GM12878 (cell line): ENCODE data around the gene POGLUT3. TPM values are rescaled to one million over a fixed set of nuclear protein-coding genes. Genes with fewer than 3 reads are reported as not detected.

Experiments used
- ATAC-seq: fragments of 200-7000 bp; cut with Tn5 transposase; 3 replicates; pipeline ENCODE4 v1.9.1; 2020; ENCODE audit warnings: mild to moderate bottlenecking, moderate library complexity
- BruUV-seq: library from RNA; stranded (reverse); fragments of 400-500 nt; replicated peaks from 2 replicates; lab custom pipeline; 2021; lab: Mats Ljungman, UMichigan
- CTCF ChIA-PET: fragments of 300-600 bp; sonication (Branson Sonifier 250); formaldehyde crosslinking; extraction: SDS; loops from one replicate; lab custom pipeline; 2021; ENCODE audit warnings: inconsistent platforms; lab: Yijun Ruan, JAX
- POLR2A ChIA-PET: fragments of 350-600 bp; formaldehyde crosslinking; extraction: SDS; loops from one replicate; lab custom pipeline; 2021; ENCODE audit warnings: inconsistent platforms; lab: Charles Lee
- RAD21 ChIA-PET: fragments of 300-600 bp; sonication (Branson Sonifier 250); formaldehyde crosslinking; loops from one replicate; lab custom pipeline; 2023; ENCODE audit warnings: antibody characterized with exemption; ENCODE audit not compliant: unreplicated experiment; lab: Charles Lee
- SMC1A ChIA-PET: fragments of 300-600 bp; sonication (Branson Sonifier 250); formaldehyde crosslinking; loops from one replicate; lab custom pipeline; 2023; ENCODE audit not compliant: unreplicated experiment, uncharacterized antibody; lab: Charles Lee
- DNase-seq: peaks from one replicate; pipeline ENCODE4 v3.0.0-alpha.2; 2011; ENCODE audit warnings: low read depth, low spot score
- FAIRE-seq: peaks from 3 replicates; lab custom pipeline; 2011; peaks lifted over from hg19 to GRCh38; lab: Jason Lieb, UNC
- H2AFZ ChIP-seq: 2 replicates; pipeline ENCODE4 v1.6.0; 2011; ENCODE audit warnings: low read depth, low read length, control low read depth; ENCODE audit not compliant: control insufficient read depth
- H3K27ac ChIP-seq: 2 replicates; pipeline ENCODE4 v1.5.1; 2011; ENCODE audit warnings: control low read depth; ENCODE audit not compliant: control insufficient read depth, insufficient read depth
- H3K27me3 ChIP-seq, 2 experiments: replicated peaks in 1 of 2; 2 replicates each; pipeline versions ENCODE4 v1.6.0 to v1.6.1; 2011; ENCODE audit warnings: low read length in 1 of 2; ENCODE audit not compliant: control insufficient read depth in 2 of 2, insufficient read depth in 2 of 2
- H3K36me3 ChIP-seq, 2 experiments: 2 replicates each; pipeline ENCODE4 v1.5.1; 2011; ENCODE audit warnings: low read length in 1 of 2; ENCODE audit not compliant: control insufficient read depth in 2 of 2, insufficient read depth in 2 of 2
- H3K4me1 ChIP-seq: 2 replicates; pipeline ENCODE4 v1.6.1; 2011; ENCODE audit warnings: mild to moderate bottlenecking, low read length, moderate library complexity, mixed read lengths; ENCODE audit not compliant: control insufficient read depth, insufficient read depth
- H3K4me2 ChIP-seq: 2 replicates; pipeline ENCODE4 v1.6.0; 2011; ENCODE audit warnings: control low read depth; ENCODE audit not compliant: control insufficient read depth, insufficient read depth
- H3K4me3 ChIP-seq: fragments of 200-600 bp; sonication (generic); 2 replicates; pipeline ENCODE4 v1.5.1; 2016
- H3K79me2 ChIP-seq: 2 replicates; pipeline ENCODE4 v1.6.0; 2011; ENCODE audit warnings: low read length; ENCODE audit not compliant: control insufficient read depth, insufficient read depth
- H3K9ac ChIP-seq: 2 replicates; pipeline ENCODE4 v1.8.0; 2011; ENCODE audit warnings: low read length, control low read depth, mixed read lengths; ENCODE audit not compliant: control insufficient read depth, insufficient read depth
- H3K9me3 ChIP-seq: replicated peaks from 3 replicates; pipeline ENCODE4 v1.5.1; 2011; ENCODE audit warnings: mild to moderate bottlenecking, low read length; ENCODE audit not compliant: control insufficient read depth, insufficient read depth
- H4K20me1 ChIP-seq: 2 replicates; pipeline ENCODE4 v1.6.0; 2011; ENCODE audit not compliant: control insufficient read depth, insufficient read depth
- CREM ChIP-seq: IDR thresholded peaks from 2 replicates; pipeline ENCODE4 v1.6.1; 2014; ENCODE audit warnings: antibody characterized with exemption, low read depth
- DPF2 ChIP-seq: fragments of 450-650 bp; IDR thresholded peaks from 2 replicates; pipeline ENCODE4 v1.6.1; 2017; ENCODE audit warnings: mild to moderate bottlenecking
- EED ChIP-seq: sonication (generic); IDR thresholded peaks from 2 replicates; pipeline ENCODE4 v1.6.1; 2016; ENCODE audit warnings: antibody characterized with exemption, low read depth
- ELK1 ChIP-seq: IDR thresholded peaks from 2 replicates; pipeline ENCODE4 v1.6.1; 2012; ENCODE audit warnings: low read depth, low read length, improper control_type of control experiment
- FOS ChIP-seq: IDR thresholded peaks from 3 replicates; pipeline ENCODE4 v1.6.1; 2011; ENCODE audit warnings: borderline replicate concordance; ENCODE audit not compliant: insufficient read length; ENCODE audit errors: extremely low read depth
- HDAC2 ChIP-seq: fragments of 200-600 bp; sonication (generic); IDR thresholded peaks from 2 replicates; pipeline ENCODE4 v1.6.1; 2017
- PAX5 ChIP-seq: IDR thresholded peaks from 2 replicates; pipeline ENCODE4 v1.6.1; 2011; ENCODE audit warnings: low read depth, low read length, borderline replicate concordance
- POLR2AphosphoS5 ChIP-seq: IDR thresholded peaks from 2 replicates; pipeline ENCODE4 v1.6.1; 2011; ENCODE audit warnings: mild to moderate bottlenecking, low read length, inconsistent platforms
- SIX5 ChIP-seq: IDR thresholded peaks from 2 replicates; pipeline ENCODE4 v1.6.1; 2011; ENCODE audit warnings: mild to moderate bottlenecking, low read depth, low read length, moderate library complexity; ENCODE audit not compliant: severe bottlenecking
- SMAD1 ChIP-seq: fragments of 450-650 bp; IDR thresholded peaks from 2 replicates; pipeline ENCODE4 v1.6.1; 2018; ENCODE audit warnings: mild to moderate bottlenecking, low read depth; ENCODE audit not compliant: partially characterized antibody
- SMC3 ChIP-seq: IDR thresholded peaks from 2 replicates; pipeline ENCODE4 v1.6.1; 2011; ENCODE audit warnings: low read length, improper control_type of control experiment, borderline replicate concordance
- SRF ChIP-seq, 2 experiments: IDR thresholded peaks; 2 replicates each; pipeline ENCODE4 v1.6.1; 2011; ENCODE audit warnings: low read depth in 2 of 2, low read length in 2 of 2, mild to moderate bottlenecking in 1 of 2, moderate library complexity in 1 of 2
- SUPT20H ChIP-seq: IDR thresholded peaks from 2 replicates; pipeline ENCODE4 v1.6.1; 2011; ENCODE audit warnings: low read depth, mild to moderate bottlenecking, low read length, moderate library complexity, borderline replicate concordance; ENCODE audit not compliant: control insufficient read depth
- TCF3 ChIP-seq: IDR thresholded peaks from 2 replicates; pipeline ENCODE4 v1.6.1; 2012; ENCODE audit warnings: low read depth, mild to moderate bottlenecking, low read length, borderline replicate concordance; ENCODE audit not compliant: insufficient read depth
- WGBS: methylation state at CpG from one replicate; pipeline ENCODE4 v1.1.6; 2016; ENCODE audit warnings: low lambda C conversion rate; ENCODE audit not compliant: insufficient replicate concordance, insufficient coverage; ENCODE audit errors: missing lambda C conversion rate; 5-methylcytosine and 5-hydroxymethylcytosine counted together
- in situ Hi-C: fragments of 300-500 bp; cut with MboI; formaldehyde crosslinking; loops from 9 replicates; pipeline ENCODE4 v1.14.3; 2018; ENCODE audit warnings: mixed read lengths
- intact Hi-C: fragments of 100-400 bp; cut with micrococcal nuclease; formaldehyde crosslinking; loops from one replicate; pipeline ENCODE4 v1.14.2; 2022; ENCODE audit not compliant: unreplicated experiment
- polyA plus RNA-seq, 11 experiments: library from polyadenylated mRNA; depleted of rRNA in 4 of 11; unstranded in 6 of 11; stranded (reverse) in 5 of 11; fragments of >200 nt; fragmentation: Nextera tagmentation in 4 of 11; fragmentation: Illumina TruSeq in 1 of 11; extraction: Ambion mirVana in 4 of 11; extraction: Trizol in 1 of 11; gene quantifications; 1 replicate in 1 of 11; 2 replicates in 10 of 11; pipeline versions ENCODE4 v1.2.1 to v1.2.3, GENCODE V29; 2011 to 2016; ENCODE audit warnings: inconsistent platforms in 2 of 11, missing spikeins in 2 of 11, low read depth in 1 of 11
- total RNA-seq, 4 experiments: library from RNA; depleted of rRNA in 3 of 4; stranded (reverse); fragments of >200 nt in 3 of 4; fragmentation: Illumina TruSeq in 1 of 4; extraction: Trizol in 1 of 4; gene quantifications; 2 replicates each; pipeline versions ENCODE4 v1.2.1 to v1.2.3, GENCODE V29; 2013 to 2021

POGLUT3 gene
- total and polyA plus RNA-seq, 10 of the 15 experiments (the other 5 are each of a cell fraction or from before 2014, with no cell fraction given): 3.7 to 21.5 (median 12.9) TPM

- intact Hi-C loops (no loop called here), in situ Hi-C loops (no loop called here)
- Histone ChIP-seq H3K4me2 (no peak overlapping the region), H3K9ac (no peak overlapping the region), H3K79me2 (no peaks in the 10 kb centered on the region), H3K9me3 (no peaks in the 10 kb centered on the region), H3K36me3 (peaks cover 3 to 10% of the 10 kb centered on the region in 2 experiments; a peak in 3 of 4 replicates), H3K4me1 (no peaks in the 10 kb centered on the region), H4K20me1 (no peaks in the 10 kb centered on the region), H3K4me3 (no peak overlapping the region), H3K27me3 (no peaks in the 10 kb centered on the region), H2AFZ (no peak overlapping the region), H3K27ac (no peak overlapping the region)
- no TSS peak for BruUV-seq
- TF ChIP-seq PAX5 (no peak), CREM (no peak), SUPT20H (no peak), FOS (no peak), SMC3 (no peak)
- DNase-seq (no peak), FAIRE-seq (no peak), ATAC-seq (no peak)
- CTCF ChIA-PET: interaction anchor here (0.7 kb wide), 1 partner anchor 191 kb away, joined by 4 read pairs; no protein-coding TSS in a partner anchor
- WGBS: 81% methylated on average over 11 of the region's 11 CpGs
- SMC1A ChIA-PET: interaction anchor here (0.7 to 1.0 kb wide), 2 partner anchors 74 to 78 kb away, joined by 3 read pairs; no protein-coding TSS in a partner anchor
- RAD21 ChIA-PET: no interaction called here
- POLR2A ChIA-PET: no interaction called here
Observed at GRCh38 chr11:108474664-108475463, 23.3 kb downstream of the POGLUT3 start.

GRCh38 chr11:108472681-108473080 is 25.5 kb downstream of the POGLUT3 start:
- no peak overlapping the region for H3K27ac ChIP-seq
- ChIA-PET RAD21 (no interaction called here), POLR2A (no interaction called here), CTCF (no interaction called here), SMC1A (no interaction called here)
- no peak for TF ChIP-seq TCF3
- TF ChIP-seq ELK1: no peak
- TF ChIP-seq SMAD1: no peak
- no peak for TF ChIP-seq POLR2AphosphoS5
- no peak for TF ChIP-seq SIX5
- no peak for TF ChIP-seq EED
- no peak for TF ChIP-seq DPF2
- TF ChIP-seq HDAC2: no peak
- TF ChIP-seq SRF (IDR thresholded peaks at IDR 0.05; ENCODE audit: low read depth in 2 of 2, low read length in 2 of 2): no peak
- intact Hi-C loops (no loop called here), in situ Hi-C loops (no loop called here)
- no peak overlapping the region for H3K4me3 ChIP-seq
- H3K9ac ChIP-seq: no peak overlapping the region
- DNase-seq: no peak
- no peak overlapping the region for H3K4me2 ChIP-seq
- BruUV-seq: no TSS peak
- no peaks in the 10 kb centered on the region for H4K20me1 ChIP-seq
- WGBS: 100% methylated on average over 1 of the region's 1 CpG
- H3K4me1 ChIP-seq: no peaks in the 10 kb centered on the region
- no peaks in the 10 kb centered on the region for H3K9me3 ChIP-seq
- H3K27me3 ChIP-seq: no peaks in the 10 kb centered on the region
- no peak for ATAC-seq
- FAIRE-seq: no peak
- no peaks in the 10 kb centered on the region for H3K79me2 ChIP-seq
- peaks cover 3 to 8% of the 10 kb centered on the region in 2 experiments; a peak in 3 of 4 replicates for H3K36me3 ChIP-seq
- H2AFZ ChIP-seq: no peak overlapping the region
